ENCODE results near the gene BLNK. TPM values are rescaled to one million over a fixed set of nuclear protein-coding genes. Genes with fewer than 3 reads are reported as not detected.

The BLNK gene
- total and polyA plus RNA-seq, 2 of the 13 experiments (the other 11 are each of a cell fraction or from before 2014, with no cell fraction given) = not detected

GRCh38 chr10:96263669-96264068 lies 7.7 kb downstream of the BLNK start:
- Histone ChIP-seq H4K20me1 (ENCODE audit: insufficient read depth, low read length) (0 out of 2 replicates have a peak, but pooled peaks cover 2% of the 10 kb centered on the region), H3K27me3 (ENCODE audit: control insufficient read depth in 1 of 2, insufficient read depth in 2 of 2, low read length in 2 of 2) (peaks cover 0 to 5% of the 10 kb centered on the region in 2 experiments; a peak in 1 of 5 replicates), H3K9ac (ENCODE audit: insufficient read depth, low read depth, low read length) (no peak overlapping the region), H3K9me3 (ENCODE audit: low read length) (no peaks in the 10 kb centered on the region), H3K36me3 (replicated peaks in 1 of 2; ENCODE audit: control insufficient read depth in 1 of 2, insufficient read depth in 2 of 2, low read length in 2 of 2) (no peaks in the 10 kb centered on the region), H3K79me2 (ENCODE audit: insufficient read depth, low read length) (no peaks in the 10 kb centered on the region), H3K4me3 (replicated peaks in 1 of 3; ENCODE audit: insufficient read depth in 1 of 3, low read depth in 2 of 3, low read length in 3 of 3) (no peak overlapping the region), H3K27ac (ENCODE audit: extremely low read length, insufficient read depth, low read length) (no peak overlapping the region), H3K4me2 (ENCODE audit: low read depth, low read length) (no peak overlapping the region), H3K4me1 (ENCODE audit: insufficient read depth, low read length) (no peaks in the 10 kb centered on the region), H2AFZ (ENCODE audit: low read length) (no peak overlapping the region)
- ChIA-PET CTCF (ENCODE audit: low intra/inter-chr PET ratio, low total read pairs) (no interaction called here), POLR2A (no interaction called here)
- FAIRE-seq (no peak), ATAC-seq (no peak), DNase-seq (ENCODE audit: low spot score) (no peak)
- WGBS (ENCODE audit: low lambda C conversion rate) = 67% methylated on average over 3 of the region's 4 CpGs
- no TSS peak for BruUV-seq (replicated peaks)
- TF ChIP-seq ZNF672 (CRISPR knock-in tag; IDR thresholded peaks at IDR 0.05) (no peak), HBP1 (CRISPR knock-in tag; IDR thresholded peaks at IDR 0.05; ENCODE audit: low read depth) (no peak), CENPT (CRISPR knock-in tag; IDR thresholded peaks at IDR 0.05; ENCODE audit: low read depth) (no peak), ZNF264 (CRISPR knock-in tag; IDR thresholded peaks at IDR 0.05) (no peak), TBP (CRISPR knock-in tag; IDR thresholded peaks at IDR 0.05) (no peak), ZFAT (CRISPR knock-in tag; conservative IDR thresholded peaks at IDR 0.05) (no peak), WIZ (CRISPR knock-in tag; IDR thresholded peaks at IDR 0.05) (no peak), SKI (IDR thresholded peaks at IDR 0.05; ENCODE audit: partially characterized antibody) (no peak), TP53 (CRISPR knock-in tag; conservative IDR thresholded peaks at IDR 0.05) (no peak), ESRRA (CRISPR knock-in tag; IDR thresholded peaks at IDR 0.05; ENCODE audit: low read depth) (no peak), ZNF562 (CRISPR knock-in tag; IDR thresholded peaks at IDR 0.05; ENCODE audit: borderline replicate concordance) (no peak), ZMYM2 (CRISPR knock-in tag; IDR thresholded peaks at IDR 0.05) (no peak), SP5 (CRISPR knock-in tag; IDR thresholded peaks at IDR 0.05; ENCODE audit: borderline replicate concordance, low read depth) (no peak), ZNF770 (CRISPR knock-in tag; IDR thresholded peaks at IDR 0.05) (no peak), SYNCRIP (IDR thresholded peaks at IDR 0.05; ENCODE audit: insufficient read depth, low read depth, low read length) (no peak), ZNF558 (CRISPR knock-in tag; IDR thresholded peaks at IDR 0.05; ENCODE audit: borderline replicate concordance) (no peak), HDAC6 (IDR thresholded peaks at IDR 0.05; ENCODE audit: low read depth, low read length) (no peak)
- intact Hi-C loops (cut with micrococcal nuclease; ENCODE audit: unreplicated experiment) = no loop called here
- in situ Hi-C loops (cut with HindIII; ENCODE audit: extremely low pct_ligation_motif_present, low pct_unique_long_range_greater_than_20kb) = no loop called here
